HEK293 (cell line): ENCODE results near the gene MAN1B1.

ENCODE experiments used
- CTCF ChIA-PET: fragments of 350-600 bp; formaldehyde crosslinking; extraction: SDS; loops from one replicate; lab custom pipeline; 2021; ENCODE audit warnings: antibody characterized with exemption; lab: Yijun Ruan, JAX
- POLR2A ChIA-PET: fragments of 300-600 bp; formaldehyde crosslinking; extraction: SDS; loops from one replicate; lab custom pipeline; 2020; ENCODE audit warnings: antibody characterized with exemption, inconsistent platforms; lab: Yijun Ruan, JAX
- H3K27ac ChIP-seq: fragments of 200-500 bp; sonication (Bioruptor generic); 2 replicates; pipeline ENCODE4 v1.5.1; 2014; ENCODE audit warnings: low read depth, low read length, control low read depth, inconsistent platforms; ENCODE audit errors: extremely low read depth
- H3K36me3 ChIP-seq, 2 experiments: fragments of 200-500 bp in 1 of 2; sonication (Bioruptor generic) in 1 of 2; 1 replicate in 1 of 2; 2 replicates in 1 of 2; pipeline ENCODE4 v1.5.1; 2014 to 2017; ENCODE audit warnings: inconsistent platforms in 2 of 2, low read length in 2 of 2; ENCODE audit not compliant: control insufficient read depth in 2 of 2, insufficient read depth in 1 of 2
- H3K4me1 ChIP-seq: fragments of 200-500 bp; sonication (Bioruptor generic); 2 replicates; pipeline ENCODE4 v1.5.1; 2014; ENCODE audit warnings: mild to moderate bottlenecking, low read length, inconsistent platforms; ENCODE audit not compliant: control insufficient read depth, insufficient read depth
- H3K4me3 ChIP-seq: 2 replicates; pipeline ENCODE4 v1.5.1; 2011; ENCODE audit warnings: low read depth, mild to moderate bottlenecking, control low read depth, low read length, moderate library complexity
- H3K9me3 ChIP-seq: fragments of 200-500 bp; sonication (Bioruptor generic); 2 replicates; pipeline ENCODE4 v1.5.1; 2014; ENCODE audit warnings: low read depth, low read length, inconsistent platforms; ENCODE audit not compliant: control insufficient read depth, insufficient read depth
- BCL11B ChIP-seq: fragments of 450-650 bp; formaldehyde crosslinking; IDR thresholded peaks from 2 replicates; pipeline ENCODE4 v1.5.1; 2016; ENCODE audit warnings: low read depth, missing biosample characterization, missing genetic modification characterization
- GLIS2 ChIP-seq: fragments of 450-650 bp; formaldehyde crosslinking; IDR thresholded peaks from 2 replicates; pipeline ENCODE4 v1.5.1; 2016; ENCODE audit warnings: missing biosample characterization, missing genetic modification characterization
- KLF1 ChIP-seq: fragments of 450-650 bp; formaldehyde crosslinking; IDR thresholded peaks from 2 replicates; pipeline ENCODE4 v1.5.1; 2016; ENCODE audit warnings: missing biosample characterization, missing genetic modification characterization
- KLF7 ChIP-seq: fragments of 450-650 bp; formaldehyde crosslinking; IDR thresholded peaks from 2 replicates; pipeline ENCODE4 v1.5.1; 2016; ENCODE audit warnings: missing biosample characterization, missing genetic modification characterization, borderline replicate concordance
- KLF8 ChIP-seq: fragments of 450-650 bp; formaldehyde crosslinking; IDR thresholded peaks from 2 replicates; pipeline ENCODE4 v1.5.1; 2016; ENCODE audit warnings: missing biosample characterization, missing genetic modification characterization
- MZF1 ChIP-seq: fragments of 450-650 bp; formaldehyde crosslinking; IDR thresholded peaks from 2 replicates; pipeline ENCODE4 v1.5.1; 2017; ENCODE audit warnings: missing biosample characterization, missing genetic modification characterization, borderline replicate concordance
- SCRT2 ChIP-seq: fragments of 450-650 bp; formaldehyde crosslinking; IDR thresholded peaks from 2 replicates; pipeline ENCODE4 v1.5.1; 2016; ENCODE audit warnings: missing biosample characterization, missing genetic modification characterization
- ZNF133 ChIP-seq: fragments of 450-650 bp; formaldehyde crosslinking; IDR thresholded peaks from 2 replicates; pipeline ENCODE4 v1.5.1; 2016; ENCODE audit warnings: missing biosample characterization, missing genetic modification characterization
- ZNF221 ChIP-seq: fragments of 450-650 bp; formaldehyde crosslinking; IDR thresholded peaks from 2 replicates; pipeline ENCODE4 v1.5.1; 2017; ENCODE audit warnings: missing biosample characterization, missing genetic modification characterization, borderline replicate concordance
- ZNF223 ChIP-seq: fragments of 450-650 bp; formaldehyde crosslinking; IDR thresholded peaks from 2 replicates; pipeline ENCODE4 v1.5.1; 2016; ENCODE audit warnings: missing biosample characterization, missing genetic modification characterization
- ZNF274 ChIP-seq, 2 experiments: fragments of 200-500 bp in 1 of 2; fragments of 450-650 bp in 1 of 2; sonication (Bioruptor generic) in 1 of 2; formaldehyde crosslinking in 1 of 2; IDR thresholded peaks; 2 replicates each; pipeline versions ENCODE4 v1.5.1 to v1.6.1; 2014 to 2016; ENCODE audit warnings: borderline replicate concordance in 1 of 2, inconsistent platforms in 1 of 2, low read length in 1 of 2, missing biosample characterization in 1 of 2, missing genetic modification characterization in 1 of 2
- ZNF341 ChIP-seq: fragments of 450-650 bp; formaldehyde crosslinking; IDR thresholded peaks from 2 replicates; pipeline ENCODE4; 2016; ENCODE audit warnings: low read depth, missing biosample characterization, missing genetic modification characterization
- ZNF514 ChIP-seq: fragments of 450-650 bp; formaldehyde crosslinking; IDR thresholded peaks from 2 replicates; pipeline ENCODE4 v1.5.1; 2016; ENCODE audit warnings: missing biosample characterization, missing genetic modification characterization
- ZNF585B ChIP-seq: fragments of 450-650 bp; formaldehyde crosslinking; IDR thresholded peaks from 2 replicates; pipeline ENCODE4 v1.5.1; 2016; ENCODE audit warnings: missing biosample characterization, missing genetic modification characterization
- ZNF626 ChIP-seq: fragments of 450-650 bp; sonication (Bioruptor Pico); formaldehyde crosslinking; IDR thresholded peaks from 2 replicates; pipeline ENCODE4 v1.5.1; 2018; ENCODE audit warnings: missing biosample characterization, missing genetic modification characterization, inconsistent platforms
- ZNF654 ChIP-seq: fragments of 450-650 bp; formaldehyde crosslinking; IDR thresholded peaks from 2 replicates; pipeline ENCODE4 v1.5.1; 2016; ENCODE audit warnings: low read depth, missing biosample characterization, missing genetic modification characterization
- ZNF76 ChIP-seq: fragments of 450-650 bp; formaldehyde crosslinking; IDR thresholded peaks from 2 replicates; pipeline ENCODE4; 2016; ENCODE audit warnings: low read depth, missing biosample characterization, missing genetic modification characterization, borderline replicate concordance
- TF ChIP-seq, protein P1 (sequence below): fragments of 450-650 bp; formaldehyde crosslinking; optimal IDR thresholded peaks from 2 replicates; pipeline ENCODE3; 2016; ENCODE audit warnings: missing biosample characterization, mild to moderate bottlenecking, missing genetic modification characterization
- TF ChIP-seq, protein P2 (sequence below): fragments of 450-650 bp; formaldehyde crosslinking; IDR thresholded peaks from 2 replicates; pipeline ENCODE4 v1.5.1; 2016; ENCODE audit warnings: missing biosample characterization, missing genetic modification characterization, borderline replicate concordance
- TF ChIP-seq, protein P3 (sequence below): fragments of 450-650 bp; formaldehyde crosslinking; IDR thresholded peaks from 2 replicates; pipeline ENCODE4 v1.5.1; 2016; ENCODE audit warnings: missing biosample characterization, missing genetic modification characterization
- TF ChIP-seq, protein P4 (sequence below): fragments of 450-650 bp; formaldehyde crosslinking; IDR thresholded peaks from 2 replicates; pipeline ENCODE4 v1.5.1; 2016; ENCODE audit warnings: missing biosample characterization, missing genetic modification characterization

MAN1B1 gene

DNA sequence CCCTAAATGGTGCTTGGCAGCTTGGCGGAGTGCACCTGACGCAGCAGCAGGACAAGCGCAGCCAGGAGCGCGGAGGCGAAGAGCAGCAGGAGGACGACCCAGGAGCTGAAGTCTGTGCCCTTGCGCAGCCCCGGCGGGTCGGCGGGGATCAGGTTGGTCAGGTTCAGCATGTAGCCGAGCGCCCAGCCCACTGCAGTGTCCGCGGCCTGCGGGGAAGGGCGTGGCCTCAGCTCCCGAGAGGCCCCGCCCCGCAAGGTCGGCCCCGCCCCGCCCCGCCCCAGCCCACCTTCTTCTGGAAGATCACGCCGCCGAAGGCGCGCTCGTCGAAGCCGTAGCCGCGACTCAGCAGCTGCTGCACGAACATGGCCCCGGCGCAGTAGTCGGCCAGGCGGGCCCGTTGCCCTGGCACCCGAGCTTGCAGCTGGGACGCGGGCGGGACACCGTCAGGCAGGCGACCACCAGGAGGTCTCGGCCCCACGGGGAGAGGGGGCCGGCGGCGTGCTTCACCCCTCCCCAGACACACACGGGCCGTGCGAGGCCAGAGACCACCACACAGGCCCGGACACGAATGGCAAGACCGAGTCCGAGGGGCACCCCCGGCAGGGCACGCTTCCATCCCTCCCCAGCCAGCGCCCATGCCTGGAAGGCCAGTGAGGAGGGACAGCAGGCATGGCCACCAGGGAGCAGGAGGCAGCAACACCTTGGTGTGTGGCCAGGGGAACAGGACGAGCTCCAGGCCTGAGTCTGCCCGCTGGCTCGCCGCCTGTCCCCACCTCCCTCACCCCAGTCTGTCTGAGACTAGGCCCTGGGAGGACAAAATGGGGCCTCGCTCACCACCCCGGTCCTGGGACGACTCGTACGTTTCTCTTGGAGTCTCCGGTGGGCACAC, 37.9 kb upstream of the MAN1B1 start:
- Histone ChIP-seq H3K4me1 (peaks cover 5% of the 10 kb centered on the region; the same call in 1 of the 2 replicates), H3K27ac (no peak overlapping the region), H3K36me3 (no peaks in the 10 kb centered on the region), H3K4me3 (no peak overlapping the region), H3K9me3 (no peaks in the 10 kb centered on the region)
- ChIA-PET CTCF (interaction anchor here (0.5 to 5.4 kb wide), 20 partner anchors 10 to 288 kb away, joined by 3 to 237 read pairs (median 4); partner anchors contain the start of genes SAPCD2 and UAP1L1), POLR2A (interaction anchor here (0.6 to 2.0 kb wide), 7 partner anchors 11 to 194 kb away, joined by 3 to 5 read pairs (median 4); partner anchors contain the start of gene MAN1B1)
- TF ChIP-seq ZNF76 (no peak), KLF8 (tag by site-specific recombination) (peak; percentile 77; the same call in 1 of the 2 replicates), KLF7 (tag by site-specific recombination) (no peak), ZNF514 (tag by site-specific recombination) (no peak), ZNF585B (0 out of 2 replicates have a peak, but pooled peaks have one; percentile 18), ZNF341 (tag by site-specific recombination) (no peak), ZNF223 (no peak), MZF1 (tag by site-specific recombination) (no peak), KLF1 (tag by site-specific recombination) (peak; percentile 71; the same call in 1 of the 2 replicates), BCL11B (tag by site-specific recombination) (no peak), GLIS2 (tag by site-specific recombination) (peak; percentile 70)
- TF ChIP-seq, protein P1, sequence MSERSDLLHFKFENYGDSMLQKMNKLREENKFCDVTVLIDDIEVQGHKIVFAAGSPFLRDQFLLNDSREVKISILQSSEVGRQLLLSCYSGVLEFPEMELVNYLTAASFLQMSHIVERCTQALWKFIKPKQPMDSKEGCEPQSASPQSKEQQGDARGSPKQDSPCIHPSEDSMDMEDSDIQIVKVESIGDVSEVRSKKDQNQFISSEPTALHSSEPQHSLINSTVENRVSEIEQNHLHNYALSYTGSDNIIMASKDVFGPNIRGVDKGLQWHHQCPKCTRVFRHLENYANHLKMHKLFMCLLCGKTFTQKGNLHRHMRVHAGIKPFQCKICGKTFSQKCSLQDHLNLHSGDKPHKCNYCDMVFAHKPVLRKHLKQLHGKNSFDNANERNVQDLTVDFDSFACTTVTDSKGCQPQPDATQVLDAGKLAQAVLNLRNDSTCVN: no peak
- TF ChIP-seq, protein P2, sequence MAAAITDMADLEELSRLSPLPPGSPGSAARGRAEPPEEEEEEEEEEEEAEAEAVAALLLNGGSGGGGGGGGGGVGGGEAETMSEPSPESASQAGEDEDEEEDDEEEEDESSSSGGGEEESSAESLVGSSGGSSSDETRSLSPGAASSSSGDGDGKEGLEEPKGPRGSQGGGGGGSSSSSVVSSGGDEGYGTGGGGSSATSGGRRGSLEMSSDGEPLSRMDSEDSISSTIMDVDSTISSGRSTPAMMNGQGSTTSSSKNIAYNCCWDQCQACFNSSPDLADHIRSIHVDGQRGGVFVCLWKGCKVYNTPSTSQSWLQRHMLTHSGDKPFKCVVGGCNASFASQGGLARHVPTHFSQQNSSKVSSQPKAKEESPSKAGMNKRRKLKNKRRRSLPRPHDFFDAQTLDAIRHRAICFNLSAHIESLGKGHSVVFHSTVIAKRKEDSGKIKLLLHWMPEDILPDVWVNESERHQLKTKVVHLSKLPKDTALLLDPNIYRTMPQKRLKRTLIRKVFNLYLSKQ: no peak
- TF ChIP-seq, protein P3, sequence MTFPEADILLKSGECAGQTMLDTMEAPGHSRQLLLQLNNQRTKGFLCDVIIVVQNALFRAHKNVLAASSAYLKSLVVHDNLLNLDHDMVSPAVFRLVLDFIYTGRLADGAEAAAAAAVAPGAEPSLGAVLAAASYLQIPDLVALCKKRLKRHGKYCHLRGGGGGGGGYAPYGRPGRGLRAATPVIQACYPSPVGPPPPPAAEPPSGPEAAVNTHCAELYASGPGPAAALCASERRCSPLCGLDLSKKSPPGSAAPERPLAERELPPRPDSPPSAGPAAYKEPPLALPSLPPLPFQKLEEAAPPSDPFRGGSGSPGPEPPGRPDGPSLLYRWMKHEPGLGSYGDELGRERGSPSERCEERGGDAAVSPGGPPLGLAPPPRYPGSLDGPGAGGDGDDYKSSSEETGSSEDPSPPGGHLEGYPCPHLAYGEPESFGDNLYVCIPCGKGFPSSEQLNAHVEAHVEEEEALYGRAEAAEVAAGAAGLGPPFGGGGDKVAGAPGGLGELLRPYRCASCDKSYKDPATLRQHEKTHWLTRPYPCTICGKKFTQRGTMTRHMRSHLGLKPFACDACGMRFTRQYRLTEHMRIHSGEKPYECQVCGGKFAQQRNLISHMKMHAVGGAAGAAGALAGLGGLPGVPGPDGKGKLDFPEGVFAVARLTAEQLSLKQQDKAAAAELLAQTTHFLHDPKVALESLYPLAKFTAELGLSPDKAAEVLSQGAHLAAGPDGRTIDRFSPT (tag by site-specific recombination): 0 out of 2 replicates have a peak, but pooled peaks have one; percentile 23

DNA sequence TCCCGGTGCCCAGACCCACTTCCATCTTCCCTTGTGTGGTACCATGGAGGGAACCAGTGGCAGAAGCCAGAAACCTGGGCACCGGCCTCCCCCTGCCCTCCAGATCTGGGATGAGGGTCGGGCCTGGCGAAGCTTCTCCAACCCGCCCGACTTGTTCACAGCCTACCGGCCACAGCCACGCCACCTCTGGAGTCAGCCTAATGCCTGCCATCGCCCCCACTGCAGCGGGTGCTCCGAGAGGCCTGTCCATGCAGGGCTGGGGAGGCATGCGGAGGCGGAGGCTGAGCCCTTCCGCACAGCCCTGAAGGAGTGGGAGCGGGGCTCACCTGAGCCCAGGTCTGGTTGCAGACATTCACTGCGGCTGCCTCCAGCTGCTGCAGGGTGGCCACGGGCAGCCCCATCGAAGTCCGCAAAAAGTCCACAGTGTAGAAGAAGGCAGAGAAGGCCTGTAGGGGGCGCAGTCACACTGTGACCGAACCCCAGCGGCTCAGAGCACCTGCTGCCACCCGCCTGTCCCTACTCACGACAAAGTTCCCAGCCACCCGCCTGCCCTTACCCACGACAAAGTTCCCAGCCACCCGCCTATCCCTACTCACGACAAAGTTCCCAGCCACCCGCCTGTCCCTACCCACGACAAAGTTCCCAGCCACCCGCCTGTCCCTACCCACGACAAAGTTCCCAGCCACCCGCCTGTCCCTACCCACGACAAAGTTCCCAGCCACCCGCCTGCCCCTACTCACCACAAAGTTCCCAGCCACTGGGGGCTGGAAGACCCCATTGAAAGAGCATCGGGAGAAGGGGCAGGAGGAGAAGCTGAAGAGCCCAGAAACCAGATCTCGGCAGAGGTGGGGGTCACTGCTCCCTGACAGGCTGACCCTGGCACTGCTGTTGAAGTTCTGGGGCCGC, 37.0 kb upstream of the MAN1B1 start:
- POLR2A ChIA-PET: interaction anchor here (1.0 to 2.0 kb wide), 5 partner anchors 14 to 101 kb away, joined by 3 to 5 read pairs (median 4); partner anchors contain the start of gene MAN1B1
- TF ChIP-seq ZNF133 (tag by site-specific recombination) (no peak), SCRT2 (tag by site-specific recombination) (no peak), ZNF274 (IDR thresholded peaks at IDR 0.05; ENCODE audit: low read length) (no peak), ZNF274 (tag by site-specific recombination; IDR thresholded peaks at IDR 0.05; ENCODE audit: borderline replicate concordance) (no peak), ZNF626 (tag by site-specific recombination) (no peak), ZNF654 (tag by site-specific recombination) (peak; percentile 67), ZNF221 (tag by site-specific recombination) (no peak)
- TF ChIP-seq, protein P4, sequence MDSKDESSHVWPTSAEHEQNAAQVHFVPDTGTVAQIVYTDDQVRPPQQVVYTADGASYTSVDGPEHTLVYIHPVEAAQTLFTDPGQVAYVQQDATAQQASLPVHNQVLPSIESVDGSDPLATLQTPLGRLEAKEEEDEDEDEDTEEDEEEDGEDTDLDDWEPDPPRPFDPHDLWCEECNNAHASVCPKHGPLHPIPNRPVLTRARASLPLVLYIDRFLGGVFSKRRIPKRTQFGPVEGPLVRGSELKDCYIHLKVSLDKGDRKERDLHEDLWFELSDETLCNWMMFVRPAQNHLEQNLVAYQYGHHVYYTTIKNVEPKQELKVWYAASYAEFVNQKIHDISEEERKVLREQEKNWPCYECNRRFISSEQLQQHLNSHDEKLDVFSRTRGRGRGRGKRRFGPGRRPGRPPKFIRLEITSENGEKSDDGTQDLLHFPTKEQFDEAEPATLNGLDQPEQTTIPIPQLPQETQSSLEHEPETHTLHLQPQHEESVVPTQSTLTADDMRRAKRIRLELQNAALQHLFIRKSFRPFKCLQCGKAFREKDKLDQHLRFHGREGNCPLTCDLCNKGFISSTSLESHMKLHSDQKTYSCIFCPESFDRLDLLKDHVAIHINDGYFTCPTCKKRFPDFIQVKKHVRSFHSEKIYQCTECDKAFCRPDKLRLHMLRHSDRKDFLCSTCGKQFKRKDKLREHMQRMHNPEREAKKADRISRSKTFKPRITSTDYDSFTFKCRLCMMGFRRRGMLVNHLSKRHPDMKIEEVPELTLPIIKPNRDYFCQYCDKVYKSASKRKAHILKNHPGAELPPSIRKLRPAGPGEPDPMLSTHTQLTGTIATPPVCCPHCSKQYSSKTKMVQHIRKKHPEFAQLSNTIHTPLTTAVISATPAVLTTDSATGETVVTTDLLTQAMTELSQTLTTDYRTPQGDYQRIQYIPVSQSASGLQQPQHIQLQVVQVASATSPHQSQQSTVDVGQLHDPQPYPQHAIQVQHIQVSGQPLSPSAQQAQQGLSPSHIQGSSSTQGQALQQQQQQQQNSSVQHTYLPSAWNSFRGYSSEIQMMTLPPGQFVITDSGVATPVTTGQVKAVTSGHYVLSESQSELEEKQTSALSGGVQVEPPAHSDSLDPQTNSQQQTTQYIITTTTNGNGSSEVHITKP: no peak

More for the DNA sequence above, 37.0 kb upstream of the MAN1B1 start:
- H3K27ac ChIP-seq: no peak overlapping the region
- no peak overlapping the region for H3K4me3 ChIP-seq
- no peaks in the 10 kb centered on the region for H3K9me3 ChIP-seq
- H3K36me3 ChIP-seq: no peaks in the 10 kb centered on the region
- CTCF ChIA-PET: interaction anchor here (0.5 to 5.4 kb wide), 17 partner anchors 9 to 289 kb away, joined by 3 to 237 read pairs (median 4); partner anchors contain the start of genes SAPCD2 and UAP1L1
- peaks cover 3% of the 10 kb centered on the region; the same call in 1 of the 2 replicates for H3K4me1 ChIP-seq
